ENCODE measurements around the gene GRIK3.

GRCh38 chr1:36836916-36837315 is 197.4 kb downstream of the GRIK3 start:
- TF ChIP-seq CTCF (IDR thresholded peaks at IDR 0.05): no peak
- no peak for TF ChIP-seq ZFX (IDR thresholded peaks at IDR 0.05; ENCODE audit: borderline replicate concordance)

Data from 22Rv1 (cell line).